NCI-H69 (cell line): ENCODE measurements around the gene PLA1A.
A peak's percentile ranks its signal among the peaks of the same experiment; 100 is the strongest.
"Not testable (repeated sequence)": the region's sequence is repeated elsewhere in the genome, so short reads cannot be mapped to it uniquely, and the experiment has no call there.

Experiments used
- DNase-seq: peaks from one replicate; lab custom pipeline; 2025; lab: John Stamatoyannopoulos, UW

PLA1A gene

GRCh38 chr3:119597548-119598288 lies at the start of gene PLA1A:
Gene PLA1A (plus strand): TSS chr3:119597885. CDS start chr3:119597914, 29 bp downstream.
- DNase-seq: no peak

- no peak for DNase-seq
Measured at GRCh38 chr3:119548341-119548740, 49.3 kb upstream of the PLA1A start.

- no peak for DNase-seq
Measured at GRCh38 chr3:119550192-119550910, 47.3 kb upstream of the PLA1A start.

- no peak for DNase-seq
Measured at GRCh38 chr3:119551598-119551997, 46.1 kb upstream of the PLA1A start.

- DNase-seq: not testable (repeated sequence)
Measured at GRCh38 chr3:119552928-119553327, 44.8 kb upstream of the PLA1A start.

GRCh38 chr3:119553823-119554415 lies 43.8 kb upstream of the PLA1A start:
- no peak for DNase-seq

- no peak for DNase-seq
Measured at GRCh38 chr3:119555309-119555735, 42.4 kb upstream of the PLA1A start.

GRCh38 chr3:119555929-119556328 lies 41.8 kb upstream of the PLA1A start:
- no peak for DNase-seq

- no peak for DNase-seq
Measured at GRCh38 chr3:119557192-119557876, 40.4 kb upstream of the PLA1A start.

- no peak for DNase-seq
Measured at GRCh38 chr3:119557877-119558269, 39.8 kb upstream of the PLA1A start.

GRCh38 chr3:119558626-119559317 lies 38.9 kb upstream of the PLA1A start:
- no peak for DNase-seq

GRCh38 chr3:119559441-119559963 lies 38.2 kb upstream of the PLA1A start, which contains the start of gene CD80:
Gene CD80 (minus strand): TSS chr3:119559614. CDS start chr3:119557728, 1,886 bp downstream.
- peak; percentile 42 for DNase-seq

- no peak for DNase-seq
Measured at GRCh38 chr3:119560160-119560559, 37.5 kb upstream of the PLA1A start.

GRCh38 chr3:119562307-119562961 lies 35.3 kb upstream of the PLA1A start:
- DNase-seq: no peak

- not testable (repeated sequence) for DNase-seq
Measured at GRCh38 chr3:119563334-119563733, 34.4 kb upstream of the PLA1A start.

- no peak for DNase-seq
Measured at GRCh38 chr3:119569156-119569555, 28.5 kb upstream of the PLA1A start.

GRCh38 chr3:119570229-119570628 lies 27.5 kb upstream of the PLA1A start:
- no peak for DNase-seq

GRCh38 chr3:119571230-119571629 lies 26.5 kb upstream of the PLA1A start:
- DNase-seq: no peak

GRCh38 chr3:119571688-119572087 lies 26.0 kb upstream of the PLA1A start:
- no peak for DNase-seq

- no peak for DNase-seq
Measured at GRCh38 chr3:119575507-119575906, 22.2 kb upstream of the PLA1A start.
